GM21786 (cell line): Measurements from ENCODE around the gene PES1.
"Not testable (repeated sequence)": the region's sequence is repeated elsewhere in the genome, so short reads cannot be mapped to it uniquely, and the experiment has no call there.

Experiments
- ATAC-seq: cut with Tn5 transposase; IDR thresholded peaks from one replicate; pipeline ENCODE4 v1.9.1; 2021; ENCODE audit not compliant: unreplicated experiment

Gene PES1

GRCh38 chr22:30578481-30578880 is 13.2 kb downstream of the PES1 start:
- no peak for ATAC-seq

GRCh38 chr22:30575859-30576258 is 15.9 kb downstream of the PES1 start:
- ATAC-seq = no peak

- no peak for ATAC-seq
Observed at GRCh38 chr22:30574997-30575671, 16.6 kb downstream of the PES1 start.

GRCh38 chr22:30574095-30574981 is 17.4 kb downstream of the PES1 start, which contains the start of gene GAL3ST1:
GAL3ST1 (minus strand) TSS chr22:30574665; CDS start chr22:30557392, 17,273 bp downstream.
- ATAC-seq = no peak

GRCh38 chr22:30573594-30574094 is 18.1 kb downstream of the PES1 start:
- ATAC-seq = no peak

GRCh38 chr22:30572840-30573593 is 18.7 kb downstream of the PES1 start:
- ATAC-seq = no peak

- ATAC-seq = no peak
Observed at GRCh38 chr22:30572210-30572609, 19.5 kb downstream of the PES1 start.

- no peak for ATAC-seq
Observed at GRCh38 chr22:30569674-30570202, 22.0 kb downstream of the PES1 start.

GRCh38 chr22:30568137-30568805 is 23.4 kb downstream of the PES1 start:
- ATAC-seq = no peak

- not testable (repeated sequence) for ATAC-seq
Observed at GRCh38 chr22:30567277-30567676, 24.4 kb downstream of the PES1 start.

GRCh38 chr22:30566125-30566524 is 25.6 kb downstream of the PES1 start:
- ATAC-seq = no peak

- ATAC-seq = no peak
Observed at GRCh38 chr22:30565341-30565740, 26.4 kb downstream of the PES1 start.

GRCh38 chr22:30564761-30565119 is 27.0 kb downstream of the PES1 start:
- ATAC-seq = no peak

- no peak for ATAC-seq
Observed at GRCh38 chr22:30564045-30564760, 27.5 kb downstream of the PES1 start.

- no peak for ATAC-seq
Observed at GRCh38 chr22:30562366-30562765, 29.3 kb downstream of the PES1 start.

- no peak for ATAC-seq
Observed at GRCh38 chr22:30561402-30562189, 30.1 kb downstream of the PES1 start.

- ATAC-seq = not testable (repeated sequence)
Observed at GRCh38 chr22:30560643-30561202, 31.0 kb downstream of the PES1 start.

GRCh38 chr22:30559889-30560288 is 31.8 kb downstream of the PES1 start:
- no peak for ATAC-seq

GRCh38 chr22:30557243-30557642 is 34.5 kb downstream of the PES1 start:
- no peak for ATAC-seq
